Measurements from ENCODE around the gene KNDC1. TPM values are rescaled to one million over a fixed set of nuclear protein-coding genes. Genes with fewer than 3 reads are reported as not detected.
"Not testable (repeated sequence)": the region's sequence is repeated elsewhere in the genome, so short reads cannot be mapped to it uniquely, and the experiment has no call there.

The KNDC1 gene
- total and polyA plus RNA-seq, 2 donors = 0.47 to 1.2 TPM

DNA sequence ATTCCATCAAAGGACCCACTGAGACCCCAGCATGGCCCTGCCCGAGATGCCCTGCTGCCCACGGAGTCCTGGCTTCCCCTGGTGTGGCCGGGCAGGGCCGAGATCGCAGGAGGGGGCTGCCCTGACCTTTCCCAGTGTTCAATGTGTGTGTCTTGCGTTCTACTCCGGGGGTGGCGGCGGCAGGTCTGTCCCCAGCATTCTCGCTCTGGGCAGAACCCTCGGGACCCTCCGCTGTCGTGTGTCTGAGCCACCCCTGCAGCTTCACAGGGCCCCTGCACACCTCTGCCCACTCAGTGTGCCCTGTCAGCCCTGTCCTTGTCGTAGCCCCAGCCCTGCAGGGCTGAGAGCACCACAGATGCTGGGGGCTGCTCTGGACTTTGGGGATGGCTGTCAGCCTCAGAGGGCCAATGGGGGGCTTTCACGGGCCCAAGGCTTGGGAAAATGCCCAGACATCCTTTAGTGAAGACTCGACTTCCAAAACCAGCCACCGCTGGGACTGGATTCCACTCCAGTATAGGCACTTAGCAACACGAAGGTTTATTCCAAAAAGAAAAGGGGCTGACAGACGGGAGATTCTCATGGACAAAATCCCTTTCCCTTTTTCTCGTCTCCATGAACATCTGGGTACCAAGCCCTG is 30.0 kb upstream of the KNDC1 start:
- WGBS = 69% methylated on average over 20 of the region's 20 CpGs
- H3K4me1 ChIP-seq (ENCODE audit: insufficient read depth) = no peaks in the 10 kb centered on the region
- no peaks in the 10 kb centered on the region for H3K36me3 ChIP-seq (ENCODE audit: insufficient read depth)
- no peak for DNase-seq (ENCODE audit: extremely low spot score)
- H3K4me3 ChIP-seq (ENCODE audit: low read depth, low read length) = no peak overlapping the region
- no peak overlapping the region for H3K27ac ChIP-seq (ENCODE audit: low read depth)

DNA sequence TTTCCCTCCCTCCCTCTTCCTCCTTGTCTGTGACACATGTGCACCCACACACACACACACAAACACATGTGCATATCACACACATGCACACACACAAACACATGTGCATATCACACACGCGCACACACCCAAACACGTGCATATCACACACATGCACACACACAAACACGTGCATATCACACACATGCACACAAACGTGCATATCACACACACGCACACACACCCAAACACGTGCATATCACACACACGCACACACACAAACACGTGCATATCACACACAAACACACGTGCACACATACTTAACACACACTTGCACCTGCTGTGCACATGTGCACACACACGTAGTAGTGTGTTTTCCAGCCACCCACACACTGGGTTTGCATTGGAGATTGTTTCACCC is 29.4 kb upstream of the KNDC1 start:
- Histone ChIP-seq H3K4me3 (ENCODE audit: low read depth, low read length) (no peak overlapping the region), H3K4me1 (ENCODE audit: insufficient read depth) (no peaks in the 10 kb centered on the region), H3K27ac (ENCODE audit: low read depth) (no peak overlapping the region), H3K36me3 (ENCODE audit: insufficient read depth) (no peaks in the 10 kb centered on the region)
- DNase-seq (ENCODE audit: extremely low spot score) = no peak
- 89% methylated on average over 11 of the region's 11 CpGs for WGBS

DNA sequence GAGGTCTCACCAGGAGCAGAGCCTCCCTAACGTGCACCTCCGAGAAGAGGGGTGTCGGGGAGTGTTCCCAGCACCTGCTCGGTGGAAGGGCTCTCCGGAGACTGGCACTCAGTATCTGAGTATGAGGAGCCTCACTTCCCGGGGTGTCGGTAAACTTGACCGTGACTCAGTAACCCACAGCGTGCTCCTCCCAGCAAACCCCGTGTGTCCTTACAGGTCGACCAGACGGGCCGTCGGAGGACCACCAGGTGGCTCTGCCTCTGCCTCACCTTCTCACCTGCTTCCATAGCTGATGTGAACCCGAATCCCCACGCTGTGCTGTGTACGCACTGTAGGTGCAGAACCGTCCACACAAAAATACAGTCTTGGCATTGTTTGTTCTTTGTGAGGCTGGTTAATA is 29.0 kb upstream of the KNDC1 start:
- Histone ChIP-seq H3K36me3 (ENCODE audit: insufficient read depth) (no peaks in the 10 kb centered on the region), H3K4me3 (ENCODE audit: low read depth, low read length) (no peak overlapping the region), H3K27ac (ENCODE audit: low read depth) (no peak overlapping the region), H3K4me1 (ENCODE audit: insufficient read depth) (no peaks in the 10 kb centered on the region)
- WGBS = 77% methylated on average over 18 of the region's 18 CpGs
- DNase-seq (ENCODE audit: extremely low spot score) = no peak

DNA sequence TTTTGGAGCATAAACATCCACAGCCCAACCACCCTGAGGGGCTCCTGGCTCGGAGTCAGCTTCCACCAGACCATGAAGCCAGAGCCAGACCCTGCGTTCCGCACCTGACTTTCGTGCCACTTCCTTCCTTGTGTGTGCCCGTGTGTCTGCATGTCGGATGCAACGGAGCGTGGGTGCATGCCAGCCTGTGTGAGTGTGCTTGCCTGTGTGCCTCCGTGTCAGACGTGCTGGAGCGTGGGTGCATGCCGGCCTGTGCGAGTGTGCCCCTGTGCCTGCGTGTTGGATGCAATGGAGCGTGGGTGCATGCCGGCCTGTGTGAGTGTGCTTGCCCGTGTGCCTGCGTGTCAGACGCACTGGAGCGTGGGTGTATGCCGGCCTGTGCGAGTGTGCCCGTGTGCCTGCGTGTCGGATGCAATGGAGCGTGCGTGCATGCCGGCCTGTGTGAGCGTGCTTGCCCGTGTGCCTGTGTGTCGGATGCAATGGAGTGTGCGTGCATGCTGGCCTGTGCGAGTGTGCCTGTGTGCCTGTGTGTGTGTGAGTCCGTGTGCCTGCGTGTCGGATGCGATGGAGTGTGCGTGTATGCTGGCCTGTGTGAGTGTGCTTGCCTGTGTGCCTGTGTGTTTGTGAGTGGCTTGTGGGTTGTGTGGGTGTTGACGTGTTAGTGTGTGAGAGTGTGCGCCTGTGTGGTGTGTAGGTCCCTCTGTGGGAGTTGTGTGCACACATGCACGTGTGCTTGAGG is 28.1 kb upstream of the KNDC1 start:
- H3K27ac ChIP-seq (ENCODE audit: low read depth) = no peak overlapping the region
- DNase-seq (ENCODE audit: extremely low spot score) = no peak
- H3K36me3 ChIP-seq (ENCODE audit: insufficient read depth) = no peaks in the 10 kb centered on the region
- no peak overlapping the region for H3K4me3 ChIP-seq (ENCODE audit: low read depth, low read length)
- H3K4me1 ChIP-seq (ENCODE audit: insufficient read depth) = no peaks in the 10 kb centered on the region
- 85% methylated on average over 41 of the region's 41 CpGs for WGBS

DNA sequence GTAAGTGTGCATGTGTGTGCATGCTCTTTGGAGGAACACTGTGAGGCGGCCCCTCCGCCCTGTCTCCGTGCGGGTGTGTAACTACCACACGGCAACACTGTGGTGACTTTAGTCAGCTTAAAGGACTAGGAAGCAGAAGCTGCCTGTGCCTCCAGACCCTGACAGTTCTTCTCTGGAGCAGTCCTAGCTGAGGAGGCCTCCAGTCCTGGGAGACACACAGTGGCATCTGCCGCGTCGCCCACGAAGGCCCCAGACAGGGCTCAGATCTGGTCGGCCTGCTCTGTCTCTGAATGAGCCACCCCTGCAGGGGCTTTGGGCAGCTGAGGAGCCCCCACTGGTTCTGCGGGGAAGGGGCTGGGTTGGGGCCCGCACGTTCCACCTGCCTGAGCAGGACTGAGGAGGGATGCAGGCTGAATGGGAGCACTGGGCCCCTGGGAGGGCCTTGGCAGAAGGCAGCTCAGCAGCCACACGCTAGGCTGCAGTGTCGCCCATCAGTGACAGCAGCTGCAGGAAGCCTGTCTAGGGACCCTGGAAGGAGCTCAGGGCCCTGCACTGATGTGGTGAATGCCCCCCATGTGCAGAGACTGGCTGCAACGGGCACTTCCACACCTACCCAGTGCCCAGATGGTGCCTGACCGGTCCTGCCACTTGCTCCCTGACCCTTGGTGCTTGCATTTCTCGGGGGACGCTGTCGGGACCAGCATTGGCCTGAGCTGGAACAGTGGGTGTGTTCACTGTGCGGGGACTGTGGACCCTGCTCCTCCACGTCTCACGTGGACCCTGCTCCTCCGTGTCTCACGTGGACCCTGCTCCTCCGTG is 27.3 kb upstream of the KNDC1 start:
- WGBS = 82% methylated on average over 26 of the region's 26 CpGs
- Histone ChIP-seq H3K4me3 (ENCODE audit: low read depth, low read length) (no peak overlapping the region), H3K36me3 (ENCODE audit: insufficient read depth) (no peaks in the 10 kb centered on the region), H3K27ac (ENCODE audit: low read depth) (no peak overlapping the region), H3K4me1 (ENCODE audit: insufficient read depth) (no peaks in the 10 kb centered on the region)
- no peak for DNase-seq (ENCODE audit: extremely low spot score)

DNA sequence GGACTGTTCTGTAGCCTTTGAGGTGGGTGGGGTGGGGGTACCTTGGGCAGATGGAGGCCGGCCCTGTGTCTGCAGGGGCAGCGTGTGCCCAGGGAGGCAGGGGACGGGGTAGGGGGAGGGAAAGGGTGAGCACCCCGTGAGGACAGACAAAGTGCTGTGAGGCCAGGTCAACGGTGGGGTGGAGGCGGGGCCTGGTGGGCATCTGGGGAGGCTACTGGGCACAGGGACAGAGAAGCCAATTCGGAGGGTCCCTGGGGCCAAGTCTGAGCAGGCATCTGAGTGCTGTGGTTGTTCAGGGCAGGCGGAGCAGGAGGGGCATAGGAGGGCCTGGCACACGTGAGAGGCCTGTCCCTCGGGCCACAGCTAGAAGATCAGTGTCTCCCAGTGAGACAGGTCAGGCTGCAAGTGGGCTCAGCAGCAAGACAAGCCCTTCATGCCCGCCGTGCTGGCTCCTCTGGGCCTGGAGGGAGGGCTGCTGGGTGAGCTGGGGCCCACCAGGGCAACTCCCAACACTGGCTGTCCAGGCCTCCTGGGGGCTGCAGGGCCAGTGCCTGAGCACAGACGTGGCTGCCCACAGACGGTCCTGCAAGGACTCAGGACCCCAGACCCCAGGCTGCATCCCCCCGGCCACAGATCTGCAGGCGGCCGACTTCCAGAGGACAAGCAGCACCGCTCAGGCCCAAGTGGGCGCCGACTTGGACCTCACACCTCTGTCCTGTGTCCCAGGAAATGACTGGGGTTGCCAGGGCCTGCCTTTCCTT is 26.4 kb upstream of the KNDC1 start:
- H3K4me1 ChIP-seq (ENCODE audit: insufficient read depth) = no peaks in the 10 kb centered on the region
- H3K4me3 ChIP-seq (ENCODE audit: low read depth, low read length) = no peak overlapping the region
- WGBS = 83% methylated on average over 20 of the region's 20 CpGs
- no peaks in the 10 kb centered on the region for H3K36me3 ChIP-seq (ENCODE audit: insufficient read depth)
- DNase-seq (ENCODE audit: extremely low spot score) = no peak
- H3K27ac ChIP-seq (ENCODE audit: low read depth) = no peak overlapping the region

DNA sequence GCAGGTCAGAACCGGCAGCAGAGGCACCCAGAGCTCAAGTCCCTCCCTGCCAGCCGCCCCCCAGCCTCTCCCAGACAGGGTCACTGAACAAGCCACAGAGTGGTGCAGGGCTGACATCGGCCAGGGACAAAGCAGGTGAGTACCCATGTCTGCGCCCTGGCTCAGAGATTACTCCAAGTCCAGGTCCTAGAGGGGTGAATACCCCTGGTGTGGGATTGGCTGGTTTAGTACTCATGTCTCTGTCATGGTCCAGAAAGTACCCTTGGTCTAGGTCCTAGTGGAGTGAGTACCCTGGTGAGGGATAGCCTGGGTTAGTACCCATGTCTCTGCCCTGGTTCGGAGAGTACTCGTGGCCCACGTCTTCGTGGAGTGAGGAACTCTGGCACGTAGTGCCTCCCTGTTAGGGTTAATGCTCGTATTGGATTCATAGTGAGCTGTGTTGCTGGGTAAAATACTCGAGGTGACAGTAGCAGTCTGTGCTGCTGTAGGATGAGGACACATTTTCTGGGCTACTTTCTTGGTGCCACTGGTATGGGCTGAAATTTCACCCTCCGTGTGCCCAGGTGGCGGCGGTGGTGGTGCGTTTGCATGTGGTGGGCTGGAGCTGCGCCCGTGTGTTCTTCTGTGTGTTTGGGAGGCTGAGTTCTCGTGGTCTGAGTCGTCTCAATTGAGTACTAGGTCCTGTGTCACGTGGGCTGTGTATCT is 25.5 kb upstream of the KNDC1 start:
- Histone ChIP-seq H3K4me3 (ENCODE audit: low read depth, low read length) (no peak overlapping the region), H3K4me1 (ENCODE audit: insufficient read depth) (no peaks in the 10 kb centered on the region), H3K27ac (ENCODE audit: low read depth) (no peak overlapping the region), H3K36me3 (ENCODE audit: insufficient read depth) (no peaks in the 10 kb centered on the region)
- 60% methylated on average over 20 of the region's 20 CpGs for WGBS
- DNase-seq (ENCODE audit: extremely low spot score) = no peak

DNA sequence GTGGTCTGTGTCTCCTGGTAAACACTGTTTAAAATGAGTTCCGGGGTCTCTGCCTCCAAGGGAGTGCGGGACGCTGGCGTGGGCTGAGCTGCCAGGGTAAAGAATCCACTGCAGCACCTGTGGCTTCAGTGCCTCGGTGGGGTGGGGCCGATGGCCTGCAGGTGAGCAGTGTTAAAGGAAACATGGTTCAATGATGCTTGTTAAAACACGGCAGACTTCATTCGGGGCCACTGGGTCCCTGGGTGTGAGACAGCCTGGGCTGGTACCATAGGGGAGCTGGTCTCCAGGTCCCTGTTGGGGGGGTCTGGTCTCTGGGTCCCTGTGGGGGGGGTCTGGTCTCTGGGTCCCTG is 24.9 kb upstream of the KNDC1 start:
- whole genome bisulfite sequencing = 58% methylated on average over 8 of the region's 8 CpGs
- DNase-seq (ENCODE audit: extremely low spot score) = no peak
- no peaks in the 10 kb centered on the region for H3K4me1 ChIP-seq (ENCODE audit: insufficient read depth)
- no peaks in the 10 kb centered on the region for H3K36me3 ChIP-seq (ENCODE audit: insufficient read depth)
- H3K4me3 ChIP-seq (ENCODE audit: low read depth, low read length) = no peak overlapping the region
- H3K27ac ChIP-seq (ENCODE audit: low read depth) = no peak overlapping the region

DNA sequence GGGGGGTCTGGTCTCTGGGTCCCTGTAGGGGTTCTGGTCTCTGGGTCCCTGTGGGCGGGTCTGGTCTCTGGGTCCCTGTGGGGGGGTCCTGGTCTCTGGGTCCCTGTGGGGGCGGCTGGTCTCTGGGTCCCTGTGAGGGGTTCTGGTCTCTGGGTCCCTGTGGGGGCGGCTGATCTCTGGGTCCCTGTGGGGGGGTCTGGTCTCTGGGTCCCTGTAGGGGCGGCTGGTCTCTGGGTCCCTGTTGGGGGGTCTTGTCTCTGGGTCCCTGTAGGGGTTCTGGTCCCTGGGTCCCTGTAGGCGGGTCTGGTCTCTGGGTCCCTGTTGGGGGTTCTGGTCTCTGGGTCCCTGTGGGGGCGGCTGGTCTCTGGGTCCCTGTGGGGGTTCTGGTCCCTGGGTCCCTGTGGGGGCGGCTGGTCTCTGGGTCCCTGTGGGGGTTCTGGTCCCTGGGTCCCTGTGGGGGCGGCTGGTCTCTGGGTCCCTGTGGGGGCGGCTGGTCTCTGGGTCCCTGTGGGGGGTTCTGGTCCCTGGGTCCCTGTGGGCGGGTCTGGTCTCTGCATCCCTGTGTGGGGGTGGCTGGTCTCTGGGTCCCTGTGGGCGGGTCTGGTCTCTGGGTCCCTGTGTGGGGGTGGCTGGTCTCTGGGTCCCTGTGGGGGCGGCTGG is 22.4 kb upstream of the KNDC1 start:
- not testable (repeated sequence) for DNase-seq (ENCODE audit: extremely low spot score); H3K36me3 ChIP-seq (ENCODE audit: insufficient read depth); H3K4me1 ChIP-seq (ENCODE audit: insufficient read depth); H3K27ac ChIP-seq (ENCODE audit: low read depth); H3K4me3 ChIP-seq (ENCODE audit: low read depth, low read length)
- 88% methylated on average over 12 of the region's 12 CpGs for WGBS

DNA sequence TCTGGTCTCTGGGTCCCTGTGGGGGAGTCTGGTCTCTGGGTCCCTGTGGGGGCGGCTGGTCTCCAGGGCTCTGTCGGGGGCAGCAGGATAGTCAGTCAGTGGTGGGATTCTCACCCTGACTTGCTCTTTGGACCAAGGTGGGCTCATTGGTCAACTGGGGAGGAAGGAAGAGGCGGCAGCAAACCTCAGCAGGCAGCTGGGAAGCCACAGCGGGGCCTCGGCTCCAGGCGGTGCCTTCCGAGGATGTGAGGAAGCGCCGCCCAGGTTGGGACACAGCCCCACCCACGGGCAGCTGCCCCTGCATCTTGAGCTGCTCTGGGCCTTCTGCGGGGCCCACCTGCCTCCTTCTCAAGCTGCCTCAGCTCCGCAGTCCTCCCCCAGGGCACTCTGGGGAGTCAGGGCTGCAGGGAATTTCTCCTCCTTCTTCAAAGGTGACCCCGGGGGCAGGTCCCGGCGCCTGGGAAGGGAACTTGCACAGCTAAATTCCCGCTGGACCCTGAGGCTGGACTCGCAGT is 20.4 kb upstream of the KNDC1 start:
- no peak for DNase-seq (ENCODE audit: extremely low spot score)
- no peak overlapping the region for H3K4me3 ChIP-seq (ENCODE audit: low read depth, low read length)
- H3K27ac ChIP-seq (ENCODE audit: low read depth) = no peak overlapping the region
- no peaks in the 10 kb centered on the region for H3K4me1 ChIP-seq (ENCODE audit: insufficient read depth)
- 25% methylated on average over 17 of the region's 17 CpGs for WGBS
- H3K36me3 ChIP-seq (ENCODE audit: insufficient read depth) = no peaks in the 10 kb centered on the region

DNA sequence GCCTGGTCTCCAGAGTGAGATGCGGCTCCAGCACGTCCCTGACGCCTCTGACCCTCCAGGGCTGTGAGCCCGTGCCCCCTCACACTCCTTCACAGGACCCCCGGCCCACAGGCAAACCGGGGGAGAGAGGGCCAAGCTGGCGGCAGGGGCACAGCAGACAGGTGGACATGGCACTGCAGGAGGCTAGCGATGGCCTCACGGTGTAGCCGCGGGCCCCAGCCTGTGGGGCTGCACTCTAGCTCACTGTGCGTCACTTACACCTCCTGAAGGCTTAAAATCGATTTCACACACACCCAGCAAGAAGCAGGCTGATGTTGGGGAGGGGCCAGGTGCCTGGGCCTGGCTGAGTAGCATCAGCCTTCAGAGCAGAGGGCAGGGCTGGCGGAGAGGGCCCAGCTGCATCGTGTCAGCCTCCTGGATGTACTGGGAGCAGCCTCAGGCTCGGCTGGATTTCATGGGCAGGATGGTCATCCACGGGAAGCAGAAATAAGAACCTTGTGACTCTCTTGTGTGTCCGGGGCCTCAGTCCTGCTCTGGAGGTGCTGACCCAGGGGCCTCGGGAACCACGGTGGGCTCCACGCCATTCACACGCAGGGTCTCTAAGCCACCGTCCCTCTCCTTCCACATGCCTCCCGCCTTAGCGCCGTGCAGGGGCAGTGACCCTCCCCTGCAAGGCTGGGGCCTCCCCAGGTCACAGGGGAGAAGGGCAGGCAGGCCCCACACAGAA is 19.4 kb upstream of the KNDC1 start:
- Histone ChIP-seq H3K36me3 (ENCODE audit: insufficient read depth) (no peaks in the 10 kb centered on the region), H3K4me1 (ENCODE audit: insufficient read depth) (no peaks in the 10 kb centered on the region), H3K27ac (ENCODE audit: low read depth) (no peak overlapping the region), H3K4me3 (ENCODE audit: low read depth, low read length) (no peak overlapping the region)
- no peak for DNase-seq (ENCODE audit: extremely low spot score)
- 62% methylated on average over 26 of the region's 26 CpGs for WGBS

All from urinary bladder (tissue), 4 donors.